ENCODE measurements around the gene ITPA.

Gene ITPA

DNA sequence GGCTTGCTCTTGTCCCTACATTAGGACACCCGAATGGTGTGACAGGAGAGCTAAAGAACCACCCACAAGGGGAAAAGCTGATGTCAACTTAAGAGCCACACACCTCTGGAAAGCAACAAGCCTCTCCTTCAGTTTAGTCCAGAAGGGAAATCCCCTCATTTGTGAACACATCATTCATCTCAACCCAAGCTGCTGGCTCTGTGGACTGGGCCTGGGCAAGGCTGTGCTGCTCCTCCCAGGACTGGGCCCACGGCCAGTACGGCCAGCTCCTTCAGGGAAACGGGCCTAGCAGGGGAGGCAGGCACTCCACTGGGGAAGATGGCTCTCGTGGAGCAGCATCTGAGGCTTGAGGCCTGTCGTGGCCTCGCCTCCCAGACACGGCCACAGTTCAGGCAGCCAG lies 42.5 kb downstream of the ITPA start:
- in situ Hi-C loops (cut with HindIII; ENCODE audit: low sequenced_read_pairs), result no loop called here
- DNase-seq (ENCODE audit: low read depth, low spot score), result no peak
- H3K4me3 ChIP-seq (ENCODE audit: low read depth, low read length), result no peak overlapping the region
- TF ChIP-seq, protein P1, sequence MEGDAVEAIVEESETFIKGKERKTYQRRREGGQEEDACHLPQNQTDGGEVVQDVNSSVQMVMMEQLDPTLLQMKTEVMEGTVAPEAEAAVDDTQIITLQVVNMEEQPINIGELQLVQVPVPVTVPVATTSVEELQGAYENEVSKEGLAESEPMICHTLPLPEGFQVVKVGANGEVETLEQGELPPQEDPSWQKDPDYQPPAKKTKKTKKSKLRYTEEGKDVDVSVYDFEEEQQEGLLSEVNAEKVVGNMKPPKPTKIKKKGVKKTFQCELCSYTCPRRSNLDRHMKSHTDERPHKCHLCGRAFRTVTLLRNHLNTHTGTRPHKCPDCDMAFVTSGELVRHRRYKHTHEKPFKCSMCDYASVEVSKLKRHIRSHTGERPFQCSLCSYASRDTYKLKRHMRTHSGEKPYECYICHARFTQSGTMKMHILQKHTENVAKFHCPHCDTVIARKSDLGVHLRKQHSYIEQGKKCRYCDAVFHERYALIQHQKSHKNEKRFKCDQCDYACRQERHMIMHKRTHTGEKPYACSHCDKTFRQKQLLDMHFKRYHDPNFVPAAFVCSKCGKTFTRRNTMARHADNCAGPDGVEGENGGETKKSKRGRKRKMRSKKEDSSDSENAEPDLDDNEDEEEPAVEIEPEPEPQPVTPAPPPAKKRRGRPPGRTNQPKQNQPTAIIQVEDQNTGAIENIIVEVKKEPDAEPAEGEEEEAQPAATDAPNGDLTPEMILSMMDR (IDR thresholded peaks at IDR 0.05; ENCODE audit: low read depth, low read length), result no peak

DNA sequence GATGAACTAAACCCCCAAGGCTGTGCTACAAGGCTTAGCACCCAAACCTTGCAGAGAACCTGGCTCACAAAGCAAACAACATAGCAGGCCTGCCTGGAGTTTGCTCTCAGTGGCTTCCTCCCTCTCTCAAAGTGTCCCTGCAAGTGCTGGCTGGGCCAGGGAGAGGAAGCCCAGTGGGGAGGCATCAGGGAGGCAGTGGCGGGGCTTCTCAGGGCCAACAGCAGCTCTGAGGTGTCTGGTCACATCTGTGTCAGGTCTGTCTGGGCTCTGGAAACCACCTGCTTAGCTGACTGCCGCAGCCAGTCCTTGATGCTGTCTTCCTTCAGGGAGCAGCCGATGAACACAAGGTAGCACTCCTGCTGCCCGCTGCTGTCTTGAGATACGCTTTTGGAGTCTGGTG lies 46.4 kb downstream of the ITPA start:
- in situ Hi-C loops (cut with HindIII; ENCODE audit: low sequenced_read_pairs), result no loop called here
- no peak for DNase-seq (ENCODE audit: low read depth, low spot score)
- TF ChIP-seq, protein P1 (IDR thresholded peaks at IDR 0.05; ENCODE audit: low read depth, low read length), result no peak
- no peak overlapping the region for H3K4me3 ChIP-seq (ENCODE audit: low read depth, low read length)

DNA sequence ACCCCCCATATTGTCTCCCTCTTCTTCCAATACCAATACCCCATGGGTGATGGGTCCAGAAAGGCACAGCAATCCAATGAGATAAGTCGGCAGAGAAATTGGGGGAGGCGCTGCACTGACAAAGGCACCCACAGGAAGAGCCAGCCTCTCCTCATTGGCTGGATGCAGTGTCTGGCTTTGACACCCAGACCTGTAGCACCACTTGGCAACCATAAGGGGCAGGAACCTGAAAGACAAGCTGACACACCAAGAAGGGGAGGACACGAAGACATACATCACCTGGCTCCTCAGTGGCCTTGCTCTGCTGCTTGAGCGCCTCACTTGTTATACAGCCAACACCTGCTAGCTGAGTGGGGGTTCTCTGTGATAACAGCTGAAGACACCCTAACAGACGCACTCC lies 49.1 kb downstream of the ITPA start:
- no peak overlapping the region for H3K4me3 ChIP-seq (ENCODE audit: low read depth, low read length)
- TF ChIP-seq, protein P1 (IDR thresholded peaks at IDR 0.05; ENCODE audit: low read depth, low read length), result no peak
- in situ Hi-C loops (cut with HindIII; ENCODE audit: low sequenced_read_pairs), result no loop called here
- no peak for DNase-seq (ENCODE audit: low read depth, low spot score)

DNA sequence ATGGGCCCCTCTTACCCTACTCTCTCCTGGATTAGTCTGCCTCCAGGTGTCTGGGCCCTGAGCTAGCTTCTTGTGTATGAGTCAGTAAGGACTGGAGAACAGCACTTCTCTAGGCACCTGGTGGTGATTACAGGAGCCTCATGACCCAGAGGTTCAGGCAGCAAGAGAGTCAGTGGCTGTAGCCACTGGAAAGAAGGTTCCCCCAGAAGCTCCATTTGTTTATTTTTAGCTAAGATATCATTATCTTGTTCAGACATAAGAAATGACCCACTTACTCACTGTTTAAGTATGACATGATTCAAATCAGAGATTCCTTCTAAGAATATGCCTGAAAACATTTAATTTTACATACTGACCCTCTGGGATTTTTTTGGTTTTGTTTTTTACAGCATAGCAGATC lies 53.3 kb downstream of the ITPA start:
- in situ Hi-C loops (cut with HindIII; ENCODE audit: low sequenced_read_pairs), result no loop called here
- DNase-seq (ENCODE audit: low read depth, low spot score), result no peak
- TF ChIP-seq, protein P1 (IDR thresholded peaks at IDR 0.05; ENCODE audit: low read depth, low read length), result no peak

DNA sequence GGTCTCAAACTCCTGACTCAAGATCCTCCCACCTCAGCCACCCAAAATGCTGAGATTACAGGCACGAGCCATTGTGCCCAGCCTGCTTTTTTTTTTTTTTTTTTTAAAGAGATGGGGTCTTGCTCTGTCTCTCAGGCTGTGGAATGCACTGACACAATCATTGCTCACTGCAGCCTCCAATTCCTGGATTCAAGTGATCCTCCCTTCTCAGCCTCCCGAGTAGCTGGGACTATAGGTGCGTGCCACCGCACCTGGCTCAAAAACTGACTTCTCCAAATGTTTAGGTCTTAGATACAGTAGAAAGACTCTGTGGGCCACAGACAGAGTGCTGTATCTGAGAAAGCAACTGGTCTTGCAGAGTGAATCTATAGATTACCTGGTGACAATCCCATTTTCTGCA lies 60.8 kb downstream of the ITPA start:
- no peak overlapping the region for H3K4me3 ChIP-seq (ENCODE audit: low read depth, low read length)
- TF ChIP-seq, protein P1 (IDR thresholded peaks at IDR 0.05; ENCODE audit: low read depth, low read length), result no peak
- DNase-seq (ENCODE audit: low read depth, low spot score), result no peak
- in situ Hi-C loops (cut with HindIII; ENCODE audit: low sequenced_read_pairs), result no loop called here

More for the DNA sequence above, 53.3 kb downstream of the ITPA start:
- H3K4me3 ChIP-seq (ENCODE audit: low read depth, low read length), result no peak overlapping the region

DNA sequence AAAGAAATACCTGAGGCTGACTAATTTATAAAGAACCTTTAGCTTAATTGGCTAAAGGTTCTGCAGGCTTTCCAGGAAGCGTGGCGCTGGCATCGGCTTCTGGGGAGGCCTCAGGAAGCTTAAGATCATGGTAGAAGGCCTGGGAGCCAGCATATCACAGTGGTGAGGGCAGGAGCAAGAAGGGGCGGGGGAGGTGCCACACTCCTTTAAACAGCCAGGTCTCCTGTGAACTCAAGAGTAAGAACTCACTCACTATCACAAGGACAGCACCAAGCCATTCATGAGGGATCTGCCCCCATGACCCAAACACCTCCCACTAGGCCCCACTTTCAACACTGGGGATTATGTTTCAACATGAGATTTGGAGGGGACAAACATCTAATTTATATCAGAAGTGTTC lies 64.1 kb downstream of the ITPA start:
- no peak overlapping the region for H3K4me3 ChIP-seq (ENCODE audit: low read depth, low read length)
- TF ChIP-seq, protein P1 (IDR thresholded peaks at IDR 0.05; ENCODE audit: low read depth, low read length), result no peak
- no peak for DNase-seq (ENCODE audit: low read depth, low spot score)
- in situ Hi-C loops (cut with HindIII; ENCODE audit: low sequenced_read_pairs), result no loop called here

Measured in astrocyte of the spinal cord (primary cell).